ENCODE data around the gene DCUN1D2. TPM values are rescaled to one million over a fixed set of nuclear protein-coding genes. Genes with fewer than 3 reads are reported as not detected.
"Not testable (repeated sequence)": the region's sequence is repeated elsewhere in the genome, so short reads cannot be mapped to it uniquely, and the experiment has no call there.

DCUN1D2 gene
- total RNA-seq, 1 donor, result 8.3 TPM

DNA sequence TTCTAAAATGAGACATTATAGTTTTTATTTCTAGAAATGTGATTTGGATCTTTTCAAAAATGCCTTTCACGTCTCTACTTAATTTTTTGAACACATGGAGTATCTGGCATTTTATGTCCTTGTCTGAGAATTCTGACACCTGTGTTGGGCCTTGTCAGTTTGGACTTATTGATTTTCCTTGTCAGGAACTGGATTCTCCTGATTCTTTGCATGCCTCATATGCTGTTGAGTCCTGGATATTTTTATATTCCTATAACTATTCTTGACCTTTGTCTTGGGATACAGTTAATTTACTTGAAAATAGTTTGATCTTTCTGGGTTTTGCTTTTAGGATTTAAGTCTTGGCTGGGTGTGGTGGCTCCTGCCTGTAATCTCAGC lies 47.5 kb downstream of the DCUN1D2 start:
- no peak for DNase-seq (ENCODE audit: low read depth)
- no peak overlapping the region for H3K4me3 ChIP-seq (ENCODE audit: low read depth, low read length)
- TF ChIP-seq, protein P1, sequence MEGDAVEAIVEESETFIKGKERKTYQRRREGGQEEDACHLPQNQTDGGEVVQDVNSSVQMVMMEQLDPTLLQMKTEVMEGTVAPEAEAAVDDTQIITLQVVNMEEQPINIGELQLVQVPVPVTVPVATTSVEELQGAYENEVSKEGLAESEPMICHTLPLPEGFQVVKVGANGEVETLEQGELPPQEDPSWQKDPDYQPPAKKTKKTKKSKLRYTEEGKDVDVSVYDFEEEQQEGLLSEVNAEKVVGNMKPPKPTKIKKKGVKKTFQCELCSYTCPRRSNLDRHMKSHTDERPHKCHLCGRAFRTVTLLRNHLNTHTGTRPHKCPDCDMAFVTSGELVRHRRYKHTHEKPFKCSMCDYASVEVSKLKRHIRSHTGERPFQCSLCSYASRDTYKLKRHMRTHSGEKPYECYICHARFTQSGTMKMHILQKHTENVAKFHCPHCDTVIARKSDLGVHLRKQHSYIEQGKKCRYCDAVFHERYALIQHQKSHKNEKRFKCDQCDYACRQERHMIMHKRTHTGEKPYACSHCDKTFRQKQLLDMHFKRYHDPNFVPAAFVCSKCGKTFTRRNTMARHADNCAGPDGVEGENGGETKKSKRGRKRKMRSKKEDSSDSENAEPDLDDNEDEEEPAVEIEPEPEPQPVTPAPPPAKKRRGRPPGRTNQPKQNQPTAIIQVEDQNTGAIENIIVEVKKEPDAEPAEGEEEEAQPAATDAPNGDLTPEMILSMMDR (IDR thresholded peaks at IDR 0.05; ENCODE audit: insufficient read depth, low read length), result no peak

- TF ChIP-seq, protein P1 (IDR thresholded peaks at IDR 0.05; ENCODE audit: insufficient read depth, low read length), result no peak
- DNase-seq (ENCODE audit: low read depth), result no peak
- no peak overlapping the region for H3K4me3 ChIP-seq (ENCODE audit: low read depth, low read length)
Measured at GRCh38 chr13:113442354-113442984, 48.0 kb downstream of the DCUN1D2 start.

GRCh38 chr13:113441661-113442060 lies 48.9 kb downstream of the DCUN1D2 start:
- TF ChIP-seq, protein P1 (IDR thresholded peaks at IDR 0.05; ENCODE audit: insufficient read depth, low read length), result no peak
- no peak overlapping the region for H3K4me3 ChIP-seq (ENCODE audit: low read depth, low read length)
- DNase-seq (ENCODE audit: low read depth), result no peak

DNA sequence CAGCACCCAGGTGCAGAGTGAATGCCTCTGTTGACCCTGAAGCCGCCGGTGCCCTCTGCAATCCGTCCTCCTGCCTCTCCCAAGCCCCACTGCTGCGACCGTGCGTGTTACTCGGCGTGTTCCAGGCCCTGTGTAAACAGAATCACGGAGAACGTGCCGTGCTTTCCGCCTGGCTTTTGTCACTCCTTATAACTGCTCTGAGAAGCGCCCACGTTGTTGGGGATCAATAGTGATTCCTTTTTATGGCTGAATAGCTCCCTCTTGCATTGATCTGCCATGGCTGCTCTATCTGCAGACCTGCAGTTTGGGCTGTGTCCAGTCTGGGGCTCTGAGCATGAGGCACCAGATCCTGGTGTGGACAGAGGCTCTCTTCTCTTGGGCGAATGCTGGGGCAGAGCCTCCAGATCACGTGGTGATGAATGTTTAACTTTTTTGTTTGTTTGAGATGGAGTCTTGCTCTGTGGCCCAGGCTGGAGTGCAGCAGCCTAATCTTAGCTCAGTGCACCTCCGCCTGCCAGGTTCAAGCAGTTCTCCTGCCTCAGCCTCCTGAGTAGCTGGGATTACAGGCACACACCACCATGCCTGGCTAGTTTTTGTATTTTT lies 53.0 kb downstream of the DCUN1D2 start:
- DNase-seq (ENCODE audit: low read depth), result no peak
- TF ChIP-seq, protein P1 (IDR thresholded peaks at IDR 0.05; ENCODE audit: insufficient read depth, low read length), result no peak

DNA sequence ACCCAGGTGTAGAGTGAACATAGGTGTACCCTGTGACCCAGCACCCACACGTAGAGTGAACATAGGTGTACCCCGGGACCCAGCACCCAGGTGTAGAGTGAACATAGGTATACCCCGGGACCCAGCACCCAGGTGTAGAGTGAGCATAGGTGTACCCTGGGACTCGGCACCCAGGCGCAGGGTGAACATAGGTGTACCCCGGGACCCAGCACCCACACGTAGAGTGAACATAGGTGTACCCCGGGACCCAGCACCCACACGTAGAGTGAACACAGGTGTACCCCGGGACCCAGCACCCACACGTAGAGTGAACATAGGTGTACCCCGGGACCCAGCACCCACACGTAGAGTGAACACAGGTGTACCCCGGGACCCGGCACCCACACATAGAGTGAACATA lies 53.6 kb downstream of the DCUN1D2 start:
- H3K4me3 ChIP-seq (ENCODE audit: low read depth, low read length); DNase-seq (ENCODE audit: low read depth): not testable (repeated sequence)

More for the DNA sequence above, 53.0 kb downstream of the DCUN1D2 start:
- no peak overlapping the region for H3K4me3 ChIP-seq (ENCODE audit: low read depth, low read length)

DNA sequence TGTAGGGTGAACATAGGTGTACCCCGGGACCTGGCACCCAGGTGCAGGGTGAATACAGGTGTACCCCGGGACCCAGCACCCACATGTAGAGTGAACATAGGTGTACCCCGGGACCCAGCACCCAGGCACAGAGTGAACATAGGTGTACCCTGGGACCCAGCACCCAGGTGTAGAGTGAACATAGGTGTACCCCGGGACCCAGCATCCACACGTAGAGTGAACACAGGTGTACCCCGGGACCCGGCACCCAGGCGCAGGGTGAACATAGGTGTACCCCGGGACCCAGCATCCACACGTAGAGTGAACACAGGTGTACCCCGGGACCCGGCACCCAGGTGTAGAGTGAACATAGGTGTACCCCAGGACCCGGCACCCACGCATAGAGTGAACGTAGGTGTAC lies 54.6 kb downstream of the DCUN1D2 start:
- not testable (repeated sequence) for H3K4me3 ChIP-seq (ENCODE audit: low read depth, low read length); DNase-seq (ENCODE audit: low read depth)

DNA sequence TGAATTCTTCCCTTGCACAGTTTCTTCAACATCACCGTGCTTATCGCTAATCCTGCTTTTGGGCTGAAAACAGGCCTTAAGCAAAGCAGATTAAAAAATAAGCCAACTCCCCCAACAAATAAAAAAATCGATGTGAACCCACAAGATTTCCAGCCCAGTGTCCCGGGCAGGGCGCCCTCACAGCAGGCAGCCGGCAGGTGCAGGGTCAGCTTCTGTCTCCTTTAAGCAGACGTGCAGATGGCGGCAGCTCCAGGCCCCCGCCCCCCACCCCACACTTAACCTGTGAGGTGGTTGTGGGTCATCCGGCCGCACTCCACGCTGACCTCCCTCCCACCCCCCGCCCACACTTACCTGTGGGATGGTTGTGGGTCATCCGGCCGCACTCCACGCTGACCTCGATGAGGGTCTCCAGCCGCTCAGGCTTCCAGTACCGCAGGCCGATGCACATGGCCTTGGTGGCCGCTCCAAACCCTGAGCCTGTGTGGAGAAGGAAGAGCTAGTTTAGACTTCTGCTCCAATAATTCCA lies 57.1 kb downstream of the DCUN1D2 start:
- TF ChIP-seq, protein P1 (IDR thresholded peaks at IDR 0.05; ENCODE audit: insufficient read depth, low read length), result no peak
- no peak overlapping the region for H3K4me3 ChIP-seq (ENCODE audit: low read depth, low read length)
- DNase-seq (ENCODE audit: low read depth), result no peak

Measured in fibroblast of the aortic adventitia (primary cell).